Measurements from ENCODE around the gene SPNS3. TPM values are rescaled to one million over a fixed set of nuclear protein-coding genes. Genes with fewer than 3 reads are reported as not detected.

Gene SPNS3, protein sequence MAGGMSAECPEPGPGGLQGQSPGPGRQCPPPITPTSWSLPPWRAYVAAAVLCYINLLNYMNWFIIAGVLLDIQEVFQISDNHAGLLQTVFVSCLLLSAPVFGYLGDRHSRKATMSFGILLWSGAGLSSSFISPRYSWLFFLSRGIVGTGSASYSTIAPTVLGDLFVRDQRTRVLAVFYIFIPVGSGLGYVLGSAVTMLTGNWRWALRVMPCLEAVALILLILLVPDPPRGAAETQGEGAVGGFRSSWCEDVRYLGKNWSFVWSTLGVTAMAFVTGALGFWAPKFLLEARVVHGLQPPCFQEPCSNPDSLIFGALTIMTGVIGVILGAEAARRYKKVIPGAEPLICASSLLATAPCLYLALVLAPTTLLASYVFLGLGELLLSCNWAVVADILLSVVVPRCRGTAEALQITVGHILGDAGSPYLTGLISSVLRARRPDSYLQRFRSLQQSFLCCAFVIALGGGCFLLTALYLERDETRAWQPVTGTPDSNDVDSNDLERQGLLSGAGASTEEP
- 0.09 to 0.12 TPM in 2 of 5 replicates, not detected in the others for total RNA-seq (2022; extraction: Qiagen RNA extraction)

DNA sequence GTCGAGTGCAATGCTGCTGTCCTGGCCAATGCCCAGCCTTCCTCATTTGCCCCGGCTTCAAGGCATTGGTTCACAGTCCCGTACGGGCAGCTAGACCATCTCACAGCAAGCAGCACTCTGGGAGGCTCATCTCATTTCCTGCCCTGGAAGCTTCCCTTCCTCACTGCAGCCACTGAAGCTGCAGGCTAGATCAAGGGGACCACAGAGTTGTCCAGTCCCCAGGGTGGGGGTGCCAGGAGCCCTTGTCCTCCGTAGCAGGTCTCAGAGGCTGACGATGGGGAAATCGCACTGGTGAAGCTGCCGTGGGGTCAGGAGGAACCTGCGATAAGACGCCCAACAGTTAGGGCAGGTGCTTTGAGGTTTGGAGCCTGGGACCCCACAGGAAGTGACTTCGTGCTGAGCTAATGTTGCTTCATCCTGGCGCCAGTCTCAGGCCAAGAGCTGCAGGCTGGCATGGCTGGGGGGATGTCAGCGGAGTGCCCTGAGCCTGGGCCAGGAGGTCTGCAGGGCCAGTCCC, at the start of gene SPNS3:
SPNS3 (plus strand) TSS at position 426 of the 517 bp plus-strand sequence; CDS start at position 454, 28 bp downstream.

DNA sequence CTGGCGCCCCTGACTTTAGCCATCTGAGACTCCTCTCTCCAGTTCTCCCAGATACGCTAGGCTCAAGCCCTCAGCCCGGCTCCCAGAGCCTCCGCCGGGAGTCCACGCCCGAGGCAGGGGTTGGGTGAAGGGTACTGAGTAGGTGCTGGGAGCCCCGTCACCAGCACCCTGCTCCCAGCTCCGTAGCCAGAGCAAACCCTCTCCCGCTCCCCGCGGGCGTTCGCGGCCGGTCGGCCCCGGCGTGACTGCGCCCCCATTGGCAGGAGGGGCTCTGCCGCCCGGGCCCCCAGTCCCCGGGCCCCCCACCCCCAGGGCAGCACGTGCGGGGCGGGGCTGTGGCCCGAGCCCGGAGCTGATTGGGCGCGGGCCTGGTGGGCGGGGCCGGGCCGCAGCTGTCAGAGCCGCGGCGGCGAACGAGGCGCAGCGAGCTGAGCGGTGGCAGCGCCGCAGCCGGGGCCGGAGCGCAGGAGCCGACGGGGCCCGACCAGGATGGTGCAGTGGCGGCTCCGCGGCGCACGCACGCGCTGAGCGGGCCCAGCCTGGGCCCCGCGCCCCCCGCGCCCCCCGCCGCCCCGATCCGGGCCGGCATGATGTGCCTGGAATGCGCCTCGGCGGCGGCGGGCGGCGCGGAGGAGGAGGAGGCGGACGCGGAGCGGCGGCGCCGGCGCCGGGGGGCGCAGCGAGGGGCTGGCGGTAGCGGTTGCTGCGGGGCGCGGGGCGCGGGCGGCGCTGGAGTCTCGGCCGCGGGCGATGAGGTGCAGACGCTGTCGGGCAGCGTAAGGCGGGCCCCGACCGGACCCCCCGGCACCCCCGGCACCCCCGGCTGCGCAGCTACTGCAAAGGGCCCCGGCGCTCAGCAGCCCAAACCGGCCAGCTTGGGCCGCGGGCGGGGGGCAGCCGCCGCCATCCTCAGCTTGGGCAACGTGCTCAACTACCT, 65.0 kb downstream of the SPNS3 start, which contains the start of gene SPNS2:
SPNS2 (plus strand) TSS at position 421 of the 937 bp plus-strand sequence; CDS start at position 588, 167 bp downstream.

Other genes starting within 250 kb of the SPNS3 start
- 21.4 to 37.9 TPM (median 35.6 TPM) in 5 replicates for gene ANKFY1, start 170.0 kb upstream of the SPNS3 start, total RNA-seq (2022; extraction: Qiagen RNA extraction)
- 64.0 to 92.5 TPM (median 86.2 TPM) in 5 replicates for gene UBE2G1, start 67.3 kb upstream of the SPNS3 start, total RNA-seq (2022; extraction: Qiagen RNA extraction)
- gene SPNS2, start 64.9 kb downstream of the SPNS3 start, total RNA-seq (2022; extraction: Qiagen RNA extraction): 10.5 to 21.5 TPM (median 17.8 TPM) in 5 replicates
- gene MYBBP1A, start 121.4 kb downstream of the SPNS3 start, total RNA-seq (2022; extraction: Qiagen RNA extraction): 72.5 to 112 TPM (median 108 TPM) in 5 replicates
- gene GGT6, start 126.6 kb downstream of the SPNS3 start, total RNA-seq (2022; extraction: Qiagen RNA extraction): not detected in 5 replicates
- gene SMTNL2, start 150.6 kb downstream of the SPNS3 start, total RNA-seq (2022; extraction: Qiagen RNA extraction): 0.23 to 0.89 TPM (median 0.28 TPM) in 5 replicates
- gene ALOX15, start 207.7 kb downstream of the SPNS3 start, total RNA-seq (2022; extraction: Qiagen RNA extraction): 0.07 to 0.24 TPM (median 0.15 TPM) in 5 replicates

Measured in A549 treated with dexamethasone at 1 μM for 4 hours (cell line).